ENCODE data around the gene ZC3H10.
"Not testable (repeated sequence)": the region's sequence is repeated elsewhere in the genome, so short reads cannot be mapped to it uniquely, and the experiment has no call there.

Gene ZC3H10

GRCh38 chr12:56156464-56157200, 38.6 kb downstream of the ZC3H10 start:
- Histone ChIP-seq H3K4me3 (ENCODE audit: low read depth, low read length) (peak overlapping the region; percentile 88), H3K36me3 (ENCODE audit: control insufficient read depth, insufficient read depth, low read length) (peaks cover 40% of the 10 kb centered on the region), H3K27ac (ENCODE audit: low read depth, low read length) (peak overlapping the region; percentile 79; the same call in 1 of the 2 replicates), H3K4me1 (ENCODE audit: control insufficient read depth, insufficient read depth, low read length) (peaks cover 36% of the 10 kb centered on the region)
- not testable (repeated sequence) for H3K27me3 ChIP-seq (ENCODE audit: control insufficient read depth, insufficient read depth, low read length); H3K9me3 ChIP-seq (ENCODE audit: control insufficient read depth, insufficient read depth, low read depth, low read length); H3K9ac ChIP-seq (ENCODE audit: low read length)

- Histone ChIP-seq H3K4me1 (ENCODE audit: control insufficient read depth, insufficient read depth, low read length) (peaks cover 41% of the 10 kb centered on the region), H3K9me3 (ENCODE audit: control insufficient read depth, insufficient read depth, low read depth, low read length) (no peaks in the 10 kb centered on the region), H3K4me3 (ENCODE audit: low read depth, low read length) (peak overlapping the region; percentile 88), H3K9ac (ENCODE audit: low read length) (peak overlapping the region; percentile 98), H3K36me3 (ENCODE audit: control insufficient read depth, insufficient read depth, low read length) (peaks cover 47% of the 10 kb centered on the region), H3K27me3 (ENCODE audit: control insufficient read depth, insufficient read depth, low read length) (no peaks in the 10 kb centered on the region), H3K27ac (ENCODE audit: low read depth, low read length) (peak overlapping the region; percentile 79)
Observed at GRCh38 chr12:56157201-56158028, 39.3 kb downstream of the ZC3H10 start.

- peaks cover 56% of the 10 kb centered on the region for H3K36me3 ChIP-seq (ENCODE audit: control insufficient read depth, insufficient read depth, low read length)
- H3K4me1 ChIP-seq (ENCODE audit: control insufficient read depth, insufficient read depth, low read length) = peaks cover 41% of the 10 kb centered on the region
- peak within 1 kb of the TSS; percentile 88 for H3K4me3 ChIP-seq (ENCODE audit: low read depth, low read length)
- H3K9me3 ChIP-seq (ENCODE audit: control insufficient read depth, insufficient read depth, low read depth, low read length) = no peaks in the 10 kb centered on the region
- H3K27ac ChIP-seq (ENCODE audit: low read depth, low read length) = peak within 1 kb of the TSS; percentile 91
- peak within 1 kb of the TSS; percentile 98 for H3K9ac ChIP-seq (ENCODE audit: low read length)
- H3K27me3 ChIP-seq (ENCODE audit: control insufficient read depth, insufficient read depth, low read length) = no peaks in the 10 kb centered on the region
Observed at GRCh38 chr12:56158029-56158925, 40.2 kb downstream of the ZC3H10 start, which contains the start of gene MYL6. Gene MYL6 (plus strand): TSS chr12:56158359. CDS start chr12:56158402, 43 bp downstream.

GRCh38 chr12:56158926-56159461, 40.9 kb downstream of the ZC3H10 start:
- Histone ChIP-seq H3K9me3 (ENCODE audit: control insufficient read depth, insufficient read depth, low read depth, low read length) (no peaks in the 10 kb centered on the region), H3K27me3 (ENCODE audit: control insufficient read depth, insufficient read depth, low read length) (no peaks in the 10 kb centered on the region), H3K4me3 (ENCODE audit: low read depth, low read length) (peak overlapping the region; percentile 88), H3K27ac (ENCODE audit: low read depth, low read length) (peak overlapping the region; percentile 91), H3K36me3 (ENCODE audit: control insufficient read depth, insufficient read depth, low read length) (peaks cover 63% of the 10 kb centered on the region), H3K4me1 (ENCODE audit: control insufficient read depth, insufficient read depth, low read length) (peaks cover 39% of the 10 kb centered on the region), H3K9ac (ENCODE audit: low read length) (peak overlapping the region; percentile 98)

GRCh38 chr12:56159482-56160192, 41.6 kb downstream of the ZC3H10 start:
- Histone ChIP-seq H3K4me1 (ENCODE audit: control insufficient read depth, insufficient read depth, low read length) (peaks cover 39% of the 10 kb centered on the region), H3K27me3 (ENCODE audit: control insufficient read depth, insufficient read depth, low read length) (no peaks in the 10 kb centered on the region), H3K36me3 (ENCODE audit: control insufficient read depth, insufficient read depth, low read length) (peaks cover 68% of the 10 kb centered on the region), H3K4me3 (ENCODE audit: low read depth, low read length) (peak overlapping the region; percentile 88), H3K9me3 (ENCODE audit: control insufficient read depth, insufficient read depth, low read depth, low read length) (no peaks in the 10 kb centered on the region), H3K27ac (ENCODE audit: low read depth, low read length) (peak overlapping the region; percentile 91; the same call in 1 of the 2 replicates), H3K9ac (ENCODE audit: low read length) (peak overlapping the region; percentile 98)

GRCh38 chr12:56160193-56160763, 42.2 kb downstream of the ZC3H10 start:
- peaks cover 39% of the 10 kb centered on the region for H3K4me1 ChIP-seq (ENCODE audit: control insufficient read depth, insufficient read depth, low read length)
- H3K9me3 ChIP-seq (ENCODE audit: control insufficient read depth, insufficient read depth, low read depth, low read length) = no peaks in the 10 kb centered on the region
- peak overlapping the region; percentile 88 for H3K4me3 ChIP-seq (ENCODE audit: low read depth, low read length)
- H3K27ac ChIP-seq (ENCODE audit: low read depth, low read length) = 0 out of 2 replicates have a peak overlapping the region, but pooled peaks have one; percentile 91
- H3K9ac ChIP-seq (ENCODE audit: low read length) = peak overlapping the region; percentile 98
- no peaks in the 10 kb centered on the region for H3K27me3 ChIP-seq (ENCODE audit: control insufficient read depth, insufficient read depth, low read length)
- H3K36me3 ChIP-seq (ENCODE audit: control insufficient read depth, insufficient read depth, low read length) = peaks cover 68% of the 10 kb centered on the region

GRCh38 chr12:56160894-56161689, 43.0 kb downstream of the ZC3H10 start:
- H3K4me3 ChIP-seq (ENCODE audit: low read depth, low read length) = peak overlapping the region; percentile 88; the same call in 1 of the 2 replicates
- H3K4me1 ChIP-seq (ENCODE audit: control insufficient read depth, insufficient read depth, low read length) = peaks cover 39% of the 10 kb centered on the region
- H3K9ac ChIP-seq (ENCODE audit: low read length) = peak overlapping the region; percentile 98
- no peaks in the 10 kb centered on the region for H3K9me3 ChIP-seq (ENCODE audit: control insufficient read depth, insufficient read depth, low read depth, low read length)
- no peak overlapping the region for H3K27ac ChIP-seq (ENCODE audit: low read depth, low read length)
- H3K27me3 ChIP-seq (ENCODE audit: control insufficient read depth, insufficient read depth, low read length) = no peaks in the 10 kb centered on the region
- peaks cover 69% of the 10 kb centered on the region for H3K36me3 ChIP-seq (ENCODE audit: control insufficient read depth, insufficient read depth, low read length)

GRCh38 chr12:56161690-56162351, 43.8 kb downstream of the ZC3H10 start:
- peaks cover 39% of the 10 kb centered on the region for H3K4me1 ChIP-seq (ENCODE audit: control insufficient read depth, insufficient read depth, low read length)
- H3K27me3 ChIP-seq (ENCODE audit: control insufficient read depth, insufficient read depth, low read length) = no peaks in the 10 kb centered on the region
- H3K27ac ChIP-seq (ENCODE audit: low read depth, low read length) = no peak overlapping the region
- H3K9me3 ChIP-seq (ENCODE audit: control insufficient read depth, insufficient read depth, low read depth, low read length) = no peaks in the 10 kb centered on the region
- H3K4me3 ChIP-seq (ENCODE audit: low read depth, low read length) = no peak overlapping the region
- peaks cover 75% of the 10 kb centered on the region for H3K36me3 ChIP-seq (ENCODE audit: control insufficient read depth, insufficient read depth, low read length)
- H3K9ac ChIP-seq (ENCODE audit: low read length) = no peak overlapping the region
